SK-N-SH (cell line): ENCODE data around the gene VWF. TPM values are rescaled to one million over a fixed set of nuclear protein-coding genes. Genes with fewer than 3 reads are reported as not detected.
"Not testable (repeated sequence)": the region's sequence is repeated elsewhere in the genome, so short reads cannot be mapped to it uniquely, and the experiment has no call there.

Experiments
- CTCF ChIA-PET: fragments of 300-600, 350-600 bp; formaldehyde crosslinking; extraction: SDS; loops from one replicate; lab custom pipeline; 2021; lab: Yijun Ruan, JAX
- POLR2A ChIA-PET: fragments of 350-600 bp; sonication (Branson Sonifier 250); formaldehyde crosslinking; extraction: SDS; loops from one replicate; lab custom pipeline; 2020; ENCODE audit warnings: antibody characterized with exemption, inconsistent platforms; lab: Yijun Ruan, JAX
- DNase-seq: peaks from one replicate; pipeline ENCODE4 v3.0.0; 2012
- H2AFZ ChIP-seq: fragments of 200-600 bp; sonication (generic); 2 replicates; pipeline ENCODE4 v1.8.1; 2016; ENCODE audit warnings: antibody characterized with exemption, mild to moderate bottlenecking, low read depth
- H3F3A ChIP-seq: fragments of 200-600 bp; sonication (generic); replicated peaks from 2 replicates; pipeline ENCODE3; 2016; ENCODE audit warnings: antibody characterized with exemption, mild to moderate bottlenecking; ENCODE audit not compliant: insufficient read depth
- H3K27ac ChIP-seq, 2 experiments: fragments of 200-500 bp in 1 of 2; fragments of 200-600 bp in 1 of 2; sonication (Bioruptor generic) in 1 of 2; sonication (generic), shearing (Covaris generic) in 1 of 2; 2 replicates each; pipeline versions ENCODE4 v1.5.1 to v1.6.1; 2014 to 2016; ENCODE audit warnings: low read depth in 2 of 2, inconsistent platforms in 1 of 2, low read length in 1 of 2, mild to moderate bottlenecking in 1 of 2, mixed read lengths in 1 of 2
- H3K27me3 ChIP-seq: fragments of 200-600 bp; sonication (generic), shearing (Covaris generic); 2 replicates; pipeline ENCODE4 v1.6.1; 2016; ENCODE audit warnings: mixed run types; ENCODE audit not compliant: insufficient read depth
- H3K36me3 ChIP-seq, 2 experiments: fragments of 200-500 bp in 1 of 2; fragments of 200-600 bp in 1 of 2; sonication (Bioruptor generic) in 1 of 2; sonication (generic) in 1 of 2; replicated peaks in 1 of 2; 2 replicates each; pipeline versions ENCODE3 to v1.5.1; 2014 to 2016; ENCODE audit warnings: low read length in 1 of 2, mild to moderate bottlenecking in 1 of 2; ENCODE audit not compliant: insufficient read depth in 2 of 2, control insufficient read depth in 1 of 2
- H3K4me1 ChIP-seq, 2 experiments: fragments of 200-500 bp in 1 of 2; fragments of 200-600 bp in 1 of 2; sonication (Bioruptor generic) in 1 of 2; sonication (generic), shearing (Covaris generic) in 1 of 2; 2 replicates each; pipeline versions ENCODE4 v1.5.1 to v1.6.1; 2014 to 2016; ENCODE audit warnings: low read depth in 1 of 2, low read length in 1 of 2, mixed run types in 1 of 2; ENCODE audit not compliant: insufficient read depth in 2 of 2, control insufficient read depth in 1 of 2
- H3K4me2 ChIP-seq: fragments of 200-600 bp; sonication (generic), shearing (Covaris generic); 2 replicates; pipeline ENCODE4 v1.6.1; 2017; ENCODE audit warnings: mixed run types
- H3K4me3 ChIP-seq, 2 experiments: fragments of 200-500 bp in 1 of 2; fragments of 200-600 bp in 1 of 2; sonication (Bioruptor generic) in 1 of 2; sonication (generic), shearing (Covaris generic) in 1 of 2; 2 replicates each; pipeline versions ENCODE4 v1.5.1 to v1.8.1; 2014 to 2016; ENCODE audit warnings: low read depth in 2 of 2, inconsistent platforms in 1 of 2, low read length in 1 of 2, mild to moderate bottlenecking in 1 of 2, mixed read lengths in 1 of 2, moderate library complexity in 1 of 2
- H3K79me2 ChIP-seq: fragments of 200-600 bp; sonication (generic); 2 replicates; pipeline ENCODE4 v1.8.1; 2017; ENCODE audit warnings: mild to moderate bottlenecking; ENCODE audit not compliant: insufficient read depth
- H3K9ac ChIP-seq: fragments of 200-600 bp; sonication (generic); 2 replicates; pipeline ENCODE4 v1.6.1; 2017; ENCODE audit warnings: mixed run types
- H3K9me2 ChIP-seq: fragments of 200-600 bp; sonication (generic); 2 replicates; pipeline ENCODE4 v1.6.1; 2017; ENCODE audit warnings: mixed run types
- H3K9me3 ChIP-seq: fragments of 200-600 bp; sonication (generic); 2 replicates; pipeline ENCODE4 v1.6.1; 2017; ENCODE audit warnings: mixed run types, mild to moderate bottlenecking, moderate library complexity
- H4K20me1 ChIP-seq: fragments of 200-600 bp; sonication (generic); 2 replicates; pipeline ENCODE4 v1.6.1; 2017; ENCODE audit warnings: mild to moderate bottlenecking, mixed run types; ENCODE audit not compliant: insufficient read depth
- CHD2 ChIP-seq: fragments of 150-350 bp; IDR thresholded peaks from 2 replicates; pipeline ENCODE4 v1.6.1; 2018; ENCODE audit warnings: low read length; ENCODE audit not compliant: partially characterized antibody
- EP300 ChIP-seq, 2 experiments: IDR thresholded peaks; 2 replicates each; pipeline versions ENCODE4 v1.4.0 to v1.6.1; 2012; ENCODE audit warnings: borderline replicate concordance in 1 of 2, low read depth in 1 of 2, low read length in 1 of 2
- EZH2phosphoT487 ChIP-seq: fragments of 200-600 bp; sonication (generic); IDR thresholded peaks from 2 replicates; pipeline ENCODE4 v1.6.1; 2017; ENCODE audit warnings: low read depth, mixed run types, mild to moderate bottlenecking, antibody characterized with exemption, moderate library complexity, borderline replicate concordance
- FOSL2 ChIP-seq: IDR thresholded peaks from 2 replicates; pipeline ENCODE4 v1.4.0; 2012; ENCODE audit warnings: low read depth, mild to moderate bottlenecking, moderate library complexity, borderline replicate concordance
- FOXJ3 ChIP-seq: sonication (generic); formaldehyde crosslinking; IDR thresholded peaks from 2 replicates; pipeline ENCODE4 v1.5.1; 2020; ENCODE audit warnings: mild to moderate bottlenecking, missing genetic modification reagents
- FOXM1 ChIP-seq: IDR thresholded peaks from 2 replicates; pipeline ENCODE4 v1.4.0; 2012; ENCODE audit warnings: low read depth, mild to moderate bottlenecking
- GABPA ChIP-seq: IDR thresholded peaks from 2 replicates; pipeline ENCODE4 v1.4.0; 2012; ENCODE audit warnings: low read depth, mild to moderate bottlenecking
- JUND ChIP-seq: IDR thresholded peaks from 2 replicates; pipeline ENCODE4 v1.4.0; 2012
- MEF2A ChIP-seq: IDR thresholded peaks from 2 replicates; pipeline ENCODE4 v1.4.0; 2012; ENCODE audit warnings: low read depth, borderline replicate concordance
- NFIC ChIP-seq: IDR thresholded peaks from 2 replicates; pipeline ENCODE4 v1.4.0; 2012; ENCODE audit warnings: borderline replicate concordance
- NRF1 ChIP-seq: IDR thresholded peaks from 2 replicates; pipeline ENCODE4 v1.6.1; 2012; ENCODE audit warnings: low read depth, mild to moderate bottlenecking, low read length
- RAD21 ChIP-seq: IDR thresholded peaks from 2 replicates; pipeline ENCODE4 v1.6.1; 2012; ENCODE audit warnings: mild to moderate bottlenecking, low read length
- RFX5 ChIP-seq: IDR thresholded peaks from 2 replicates; pipeline ENCODE4 v1.6.1; 2012; ENCODE audit warnings: mild to moderate bottlenecking, improper control_type of control experiment, low read length
- RXRA ChIP-seq: IDR thresholded peaks from 2 replicates; pipeline ENCODE4 v1.4.0; 2012; ENCODE audit warnings: low read depth, mild to moderate bottlenecking, borderline replicate concordance
- TAF1 ChIP-seq: IDR thresholded peaks from 2 replicates; pipeline ENCODE4 v1.6.1; 2012; ENCODE audit warnings: low read depth, mild to moderate bottlenecking, low read length, moderate library complexity, borderline replicate concordance
- TCF12 ChIP-seq: IDR thresholded peaks from 2 replicates; pipeline ENCODE4 v1.4.0; 2012
- TEAD4 ChIP-seq: IDR thresholded peaks from 2 replicates; pipeline ENCODE4 v1.4.0; 2012; ENCODE audit warnings: mild to moderate bottlenecking, borderline replicate concordance; ENCODE audit not compliant: insufficient read depth
- WGBS: methylation state at CpG from one replicate; pipeline ENCODE4 v1.1.6; 2017; ENCODE audit warnings: low lambda C conversion rate; 5-methylcytosine and 5-hydroxymethylcytosine counted together
- polyA plus RNA-seq, 3 experiments: library from polyadenylated mRNA; depleted of rRNA; stranded (reverse); fragments of >200 nt; gene quantifications; 2 replicates each; pipeline ENCODE4 v1.2.3, GENCODE V29; 2012
- TF ChIP-seq, protein P1 (sequence below): fragments of 200-600 bp; sonication (generic); IDR thresholded peaks from 2 replicates; pipeline ENCODE4 v1.6.1; 2017; ENCODE audit warnings: antibody characterized with exemption, mild to moderate bottlenecking, moderate library complexity
- TF ChIP-seq, protein P2 (sequence below): IDR thresholded peaks from 2 replicates; pipeline ENCODE4 v1.4.0; 2012; ENCODE audit warnings: low read depth

The VWF gene
- polyA plus RNA-seq, 1 of the 3 experiments (the other 2 are of a cell fraction) = 0.12 TPM

DNA sequence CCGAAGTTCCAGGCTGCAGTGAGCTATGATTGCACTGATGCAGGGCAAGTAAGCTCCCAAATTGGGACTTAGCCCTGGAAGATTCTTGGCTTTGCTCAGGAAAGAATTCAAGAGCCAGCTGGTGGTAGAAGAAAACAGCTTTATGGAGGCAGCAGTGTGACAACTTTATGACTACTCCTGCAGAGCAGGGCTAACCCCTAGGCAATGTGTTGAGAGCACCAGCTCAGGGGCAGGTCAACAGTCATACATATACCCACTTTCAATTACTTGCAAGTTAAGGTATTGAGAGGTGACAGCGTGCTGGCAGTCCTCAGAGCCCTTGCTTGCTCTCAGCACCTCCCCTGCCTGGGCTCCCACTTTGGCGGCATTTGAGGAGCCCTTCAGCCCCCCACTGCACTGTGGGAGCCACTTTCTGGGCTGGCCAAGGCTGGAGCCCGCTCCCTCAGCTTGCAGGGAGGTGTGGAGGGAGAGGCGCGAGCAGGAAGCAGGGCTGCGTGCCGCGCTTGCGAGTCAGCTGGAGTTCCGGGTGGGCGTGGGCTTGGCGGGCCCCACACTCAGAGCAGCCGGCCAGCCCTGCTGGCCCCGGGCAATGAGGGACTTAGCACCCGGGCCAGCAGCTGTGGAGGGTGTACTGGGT is 17.4 kb upstream of the VWF start:
- not testable (repeated sequence) for H2AFZ ChIP-seq, H3K4me1 ChIP-seq, H3K79me2 ChIP-seq, H3K4me3 ChIP-seq, H3K9me3 ChIP-seq, H3K27ac ChIP-seq, DNase-seq, H3K9me2 ChIP-seq, H3K36me3 ChIP-seq, H3K27me3 ChIP-seq, H4K20me1 ChIP-seq, H3K4me2 ChIP-seq, H3F3A ChIP-seq, H3K9ac ChIP-seq
- POLR2A ChIA-PET = interaction anchor here (1.5 kb wide), 1 partner anchor 13 kb away, joined by 4 read pairs; no protein-coding TSS in a partner anchor
- CTCF ChIA-PET = interaction anchor here (2.5 kb wide), 1 partner anchor 143 kb away, joined by 7 read pairs; no protein-coding TSS in a partner anchor
- 87% methylated on average over 12 of the region's 16 CpGs for WGBS

DNA sequence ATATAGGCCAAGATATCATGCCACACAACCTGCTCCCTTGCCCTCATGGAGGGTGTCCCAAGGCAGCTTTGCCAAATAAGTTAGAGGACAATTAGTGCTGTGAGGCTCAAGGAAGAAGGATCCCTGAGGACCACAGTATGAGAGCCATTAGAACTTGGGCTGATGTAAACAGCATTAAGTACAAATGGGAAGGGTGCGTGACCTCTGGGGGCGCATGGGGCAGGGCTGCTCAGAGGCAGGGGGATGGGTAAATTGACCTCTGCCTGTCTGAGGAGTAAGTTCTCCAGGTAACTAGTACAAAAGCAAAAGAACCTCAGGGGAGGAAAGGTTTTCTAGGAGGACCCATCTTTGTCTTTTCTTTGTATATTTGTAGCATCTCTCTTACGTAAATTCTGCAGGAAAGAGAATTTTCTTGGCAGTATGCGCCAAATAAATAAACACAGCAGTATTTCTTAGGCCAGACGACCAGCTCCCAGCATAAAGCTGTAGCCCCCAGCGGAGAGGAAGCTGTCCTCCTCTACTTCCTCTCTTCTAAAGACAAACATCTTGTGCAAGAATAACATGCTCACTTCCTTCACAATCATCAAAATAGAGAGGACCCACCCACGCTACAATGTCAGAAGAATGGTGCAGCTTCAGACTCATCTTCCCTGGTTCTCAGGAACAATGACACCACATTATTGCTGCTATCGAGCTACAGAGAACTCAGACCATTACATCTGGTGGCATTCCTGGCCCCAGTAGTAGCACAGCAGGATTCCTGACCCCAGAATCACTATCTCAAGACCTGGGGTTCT is 16.4 kb upstream of the VWF start:
- no peak for DNase-seq
- TF ChIP-seq MEF2A = no peak
- no peak for TF ChIP-seq EZH2phosphoT487
- TF ChIP-seq FOXJ3 (CRISPR knock-in tag) = no peak
- TF ChIP-seq, protein P1, sequence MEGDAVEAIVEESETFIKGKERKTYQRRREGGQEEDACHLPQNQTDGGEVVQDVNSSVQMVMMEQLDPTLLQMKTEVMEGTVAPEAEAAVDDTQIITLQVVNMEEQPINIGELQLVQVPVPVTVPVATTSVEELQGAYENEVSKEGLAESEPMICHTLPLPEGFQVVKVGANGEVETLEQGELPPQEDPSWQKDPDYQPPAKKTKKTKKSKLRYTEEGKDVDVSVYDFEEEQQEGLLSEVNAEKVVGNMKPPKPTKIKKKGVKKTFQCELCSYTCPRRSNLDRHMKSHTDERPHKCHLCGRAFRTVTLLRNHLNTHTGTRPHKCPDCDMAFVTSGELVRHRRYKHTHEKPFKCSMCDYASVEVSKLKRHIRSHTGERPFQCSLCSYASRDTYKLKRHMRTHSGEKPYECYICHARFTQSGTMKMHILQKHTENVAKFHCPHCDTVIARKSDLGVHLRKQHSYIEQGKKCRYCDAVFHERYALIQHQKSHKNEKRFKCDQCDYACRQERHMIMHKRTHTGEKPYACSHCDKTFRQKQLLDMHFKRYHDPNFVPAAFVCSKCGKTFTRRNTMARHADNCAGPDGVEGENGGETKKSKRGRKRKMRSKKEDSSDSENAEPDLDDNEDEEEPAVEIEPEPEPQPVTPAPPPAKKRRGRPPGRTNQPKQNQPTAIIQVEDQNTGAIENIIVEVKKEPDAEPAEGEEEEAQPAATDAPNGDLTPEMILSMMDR = no peak
- no peak for TF ChIP-seq NRF1
- no peak for TF ChIP-seq GABPA
- no peak for TF ChIP-seq RXRA
- no peak for TF ChIP-seq FOXM1
- no peak for TF ChIP-seq CHD2
- no peak for TF ChIP-seq TCF12
- TF ChIP-seq RFX5 = no peak
- no peak for TF ChIP-seq FOSL2
- TF ChIP-seq RAD21 = no peak
- no peak for TF ChIP-seq TEAD4
- no peak for TF ChIP-seq NFIC
- TF ChIP-seq, protein P2, sequence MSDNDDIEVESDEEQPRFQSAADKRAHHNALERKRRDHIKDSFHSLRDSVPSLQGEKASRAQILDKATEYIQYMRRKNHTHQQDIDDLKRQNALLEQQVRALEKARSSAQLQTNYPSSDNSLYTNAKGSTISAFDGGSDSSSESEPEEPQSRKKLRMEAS = no peak
- TF ChIP-seq TAF1 = no peak
- TF ChIP-seq EP300 (IDR thresholded peaks at IDR 0.05; ENCODE audit: borderline replicate concordance in 1 of 2, low read depth in 1 of 2, low read length in 1 of 2) = no peak
- TF ChIP-seq JUND = no peak

More for the DNA sequence above, 16.4 kb upstream of the VWF start:
- WGBS = 81% methylated on average over 8 of the region's 8 CpGs
- Histone ChIP-seq H3K9me2 (no peaks in the 10 kb centered on the region), H3K27me3 (no peaks in the 10 kb centered on the region), H3K79me2 (no peaks in the 10 kb centered on the region), H3K9ac (no peak overlapping the region), H3K36me3 (no peaks in the 10 kb centered on the region), H3F3A (no peaks in the 10 kb centered on the region), H3K4me3 (no peak overlapping the region), H3K27ac (no peak overlapping the region), H4K20me1 (no peaks in the 10 kb centered on the region), H3K9me3 (no peaks in the 10 kb centered on the region), H3K4me2 (no peak overlapping the region), H3K4me1 (peaks cover 0 to 2% of the 10 kb centered on the region in 2 experiments; a peak in 1 of 4 replicates), H2AFZ (no peak overlapping the region)
- POLR2A ChIA-PET = interaction anchor here (1.5 kb wide), 1 partner anchor 14 kb away, joined by 4 read pairs; no protein-coding TSS in a partner anchor
- CTCF ChIA-PET = interaction anchor here (1.4 to 2.5 kb wide), 2 partner anchors 9 to 144 kb away, joined by 4 to 7 read pairs; no protein-coding TSS in a partner anchor
